PC-3 (cell line): ENCODE results near the gene OR5W2.

Experiments
- CTCF ChIP-seq: fragments of 300-600 bp; sonication (generic); conservative IDR thresholded peaks from 2 replicates; pipeline ENCODE4 v1.5.1; 2017; ENCODE audit warnings: antibody characterized with exemption, low read depth, mild to moderate bottlenecking, low read length
- EZH2 ChIP-seq: fragments of 300-600 bp; sonication (generic); IDR thresholded peaks from one replicate; pipeline ENCODE4 v1.6.1; 2017; ENCODE audit warnings: antibody characterized with exemption, mild to moderate bottlenecking, low read length; ENCODE audit not compliant: unreplicated experiment

- no peak for TF ChIP-seq CTCF
- no peak for TF ChIP-seq EZH2
Observed at GRCh38 chr11:55949330-55949729, 34.9 kb upstream of the OR5W2 start.
